SK-N-MC (cell line): ENCODE measurements around the gene VARS2.

Experiments used
- EZH2 ChIP-seq: fragments of 200-600 bp; sonication (generic); IDR thresholded peaks from one replicate; pipeline ENCODE4 v1.6.1; 2017; ENCODE audit warnings: antibody characterized with exemption
- POLR2AphosphoS5 ChIP-seq: IDR thresholded peaks from 2 replicates; pipeline ENCODE4 v1.6.1; 2012; ENCODE audit warnings: mild to moderate bottlenecking, low read depth, low read length, borderline replicate concordance

DNA sequence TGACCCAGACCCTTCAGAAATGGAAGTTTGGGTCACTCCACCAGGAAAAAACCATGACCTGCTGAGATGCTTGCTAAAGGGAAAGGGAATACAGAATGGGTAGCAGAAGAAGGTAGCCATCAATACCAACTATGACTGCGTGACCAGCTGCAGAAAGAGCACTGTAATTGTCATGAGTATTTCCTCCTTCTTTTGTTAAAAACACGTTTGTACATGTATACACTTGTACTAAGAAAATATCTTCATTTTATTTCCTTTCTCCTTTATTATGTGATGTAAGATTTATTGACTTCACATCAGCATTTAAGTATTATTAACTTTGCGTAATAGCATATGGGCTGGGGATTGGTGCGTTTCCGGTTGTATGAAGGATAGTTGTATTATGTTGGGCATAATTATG is 56.9 kb downstream of the VARS2 start:
- TF ChIP-seq EZH2 (no peak), POLR2AphosphoS5 (no peak)
